ENCODE data around the gene PTPRU.

PTPRU gene

DNA sequence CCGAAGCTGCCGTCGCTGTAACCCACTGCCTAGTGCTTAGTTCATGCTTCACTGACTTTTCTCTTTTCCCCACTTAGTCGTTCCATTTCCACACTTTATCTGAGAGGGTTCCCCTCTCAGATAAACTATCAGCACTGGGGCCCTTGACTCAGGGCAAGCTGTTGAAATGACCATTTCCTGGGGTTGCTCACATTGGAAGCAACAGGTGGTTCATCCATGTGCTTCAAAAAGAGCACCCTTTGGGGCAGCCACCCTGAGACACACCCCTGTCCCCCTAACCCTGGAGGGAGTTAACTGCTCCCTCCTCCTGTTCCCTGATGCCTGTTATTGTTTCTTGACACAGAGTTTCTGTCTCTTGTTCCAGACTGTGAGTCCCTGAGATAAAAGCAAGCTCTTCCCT, 107.2 kb downstream of the PTPRU start:
- no peak for DNase-seq

DNA sequence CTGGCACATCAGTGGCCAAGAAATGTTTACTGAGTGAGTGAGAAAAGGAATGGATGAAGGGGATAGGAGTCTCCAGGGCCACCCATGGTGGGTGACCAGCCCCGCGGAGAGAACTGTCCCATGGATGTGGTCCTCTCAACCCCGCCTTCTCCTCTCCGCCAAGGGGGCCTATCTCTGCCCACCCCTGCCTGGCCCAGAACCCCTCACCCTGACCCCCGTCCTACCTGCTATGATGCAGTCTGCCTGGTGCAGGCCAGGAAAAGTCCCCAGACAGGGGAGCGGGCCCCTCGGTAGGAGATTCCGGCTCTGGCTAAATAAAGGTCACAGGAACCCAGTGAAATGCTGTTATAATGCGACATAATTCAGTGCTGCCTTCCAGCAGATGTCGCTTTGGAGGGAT, 107.6 kb downstream of the PTPRU start:
- no peak for DNase-seq

DNA sequence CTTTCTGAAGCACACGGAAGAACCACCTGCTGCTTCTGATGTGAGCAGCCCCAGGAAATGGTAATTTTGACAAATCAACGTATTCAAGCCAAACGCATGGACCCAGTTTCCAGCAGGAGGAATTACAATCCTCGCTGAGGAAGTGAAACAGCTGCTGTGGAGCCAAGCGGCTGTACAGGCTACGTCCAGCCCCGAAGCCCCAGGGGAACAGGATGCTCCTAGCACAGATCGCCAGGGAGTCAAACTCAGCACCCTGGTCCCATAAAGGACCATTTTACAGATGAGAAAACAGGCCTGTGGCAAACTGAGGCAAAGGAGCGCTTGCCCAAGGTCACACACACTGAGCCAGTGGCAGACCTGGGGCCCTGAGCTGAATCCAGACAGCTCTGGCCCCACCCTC, 108.0 kb downstream of the PTPRU start:
- no peak for DNase-seq

DNA sequence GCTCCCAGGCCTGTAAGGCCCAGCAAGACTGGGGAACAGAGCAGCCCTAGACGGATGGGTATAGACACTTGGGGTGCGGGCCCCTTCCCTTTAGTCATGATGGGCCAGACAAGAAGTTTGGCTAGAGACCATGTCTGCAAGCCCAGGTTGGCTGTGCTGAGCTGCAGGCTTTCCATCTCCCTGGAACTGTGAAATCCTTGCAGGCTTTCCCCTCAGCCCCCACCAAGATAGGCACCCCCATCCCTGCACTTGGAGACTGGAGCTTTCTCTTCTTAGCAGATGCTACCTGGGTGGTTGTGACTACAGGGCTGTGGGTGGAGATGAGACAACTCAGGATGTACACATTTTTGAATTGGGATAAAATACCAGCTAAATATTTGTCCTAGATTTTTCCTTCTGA, 110.3 kb downstream of the PTPRU start:
- DNase-seq = no peak

DNA sequence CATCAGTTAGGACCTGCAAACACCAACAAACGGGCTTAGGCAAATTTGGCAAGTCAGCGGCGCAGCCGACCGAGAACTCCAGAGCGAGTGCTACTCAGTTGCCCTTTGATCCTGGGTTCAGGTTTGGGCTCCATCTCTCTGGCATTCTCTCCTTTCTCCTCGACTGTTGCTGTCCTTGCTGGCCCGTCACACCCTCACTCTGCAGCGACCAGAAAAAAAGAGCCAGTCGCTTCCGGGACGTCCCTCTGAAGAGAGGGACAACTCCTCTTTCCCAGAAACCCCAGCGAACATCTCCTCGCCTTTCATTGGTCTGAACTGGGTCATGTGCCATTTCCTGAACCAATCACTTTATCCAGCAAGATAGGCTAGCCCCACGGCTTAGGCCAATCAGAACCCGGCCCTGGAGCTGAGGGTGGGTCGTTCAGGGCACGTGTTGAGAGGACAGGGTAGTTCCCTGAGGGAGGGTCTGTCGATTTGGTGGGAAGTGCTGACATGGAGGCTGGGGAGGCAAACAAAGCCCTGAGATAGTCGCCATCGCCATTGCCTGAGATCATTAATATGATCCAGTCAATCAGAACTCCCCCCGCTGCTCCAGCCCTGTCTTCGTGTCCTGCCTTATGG, 113.7 kb downstream of the PTPRU start:
- no peak for DNase-seq

DNA sequence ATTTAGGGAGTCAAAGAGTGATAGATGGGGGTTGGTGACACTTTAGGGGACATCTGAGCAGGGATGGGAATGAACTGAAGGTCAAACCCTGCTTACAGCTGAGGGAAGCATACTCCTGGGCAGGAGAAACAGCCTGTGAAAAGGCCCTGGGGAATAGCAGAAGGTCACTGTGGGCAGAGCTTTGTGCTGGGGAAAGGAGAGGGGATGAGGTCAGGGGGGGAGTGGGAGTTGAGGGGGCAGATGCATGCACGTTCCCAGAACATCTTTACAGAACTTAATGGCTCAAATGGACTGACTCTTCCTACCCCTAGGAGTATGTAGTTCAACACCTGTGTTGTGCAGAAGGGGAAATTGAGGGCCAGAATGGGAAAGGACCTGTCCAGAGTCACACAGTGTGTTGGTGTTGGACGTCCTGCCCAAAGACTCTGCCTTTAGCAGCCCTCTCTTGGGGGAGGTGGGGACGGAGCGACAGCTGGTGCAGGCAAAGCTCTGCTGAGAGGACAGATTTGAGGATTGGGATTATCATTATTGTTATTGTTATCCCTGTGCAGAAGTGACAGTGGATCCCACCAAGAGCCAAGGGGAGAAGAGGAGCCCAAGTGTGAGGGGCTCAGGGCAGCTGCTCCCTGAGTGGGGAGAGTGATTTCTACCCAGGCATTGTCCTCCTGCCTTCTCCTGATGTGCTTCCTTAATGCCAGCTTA, 116.5 kb downstream of the PTPRU start:
- no peak for DNase-seq

DNA sequence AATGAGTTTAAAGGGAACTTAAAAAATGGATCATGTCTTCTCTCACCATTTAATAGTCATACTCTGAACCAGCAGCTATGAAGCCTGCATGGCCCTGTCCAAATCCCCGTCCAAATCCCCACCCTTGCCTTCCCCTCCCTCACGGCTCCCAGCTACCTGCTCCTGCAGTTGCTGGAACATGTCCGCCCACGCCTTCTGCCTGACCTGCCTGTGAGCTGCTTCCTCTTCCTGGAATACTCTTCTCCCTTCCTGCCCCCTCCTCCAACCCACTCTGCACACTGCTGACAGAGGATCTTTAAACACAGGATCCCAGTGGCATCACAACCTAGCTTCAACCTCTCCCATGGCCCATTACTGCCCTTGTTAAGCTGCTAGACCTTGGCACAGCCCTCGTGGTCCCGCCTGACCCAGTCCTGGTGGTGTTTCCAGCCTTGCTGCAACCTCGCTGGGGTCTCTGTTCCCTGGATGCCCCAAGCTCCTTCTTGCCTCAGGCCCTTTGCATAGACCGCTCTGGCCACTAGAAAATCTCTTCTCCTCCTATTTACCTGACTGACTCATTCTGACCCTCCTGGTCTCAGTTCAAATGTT, 118.3 kb downstream of the PTPRU start:
- no peak for DNase-seq

DNA sequence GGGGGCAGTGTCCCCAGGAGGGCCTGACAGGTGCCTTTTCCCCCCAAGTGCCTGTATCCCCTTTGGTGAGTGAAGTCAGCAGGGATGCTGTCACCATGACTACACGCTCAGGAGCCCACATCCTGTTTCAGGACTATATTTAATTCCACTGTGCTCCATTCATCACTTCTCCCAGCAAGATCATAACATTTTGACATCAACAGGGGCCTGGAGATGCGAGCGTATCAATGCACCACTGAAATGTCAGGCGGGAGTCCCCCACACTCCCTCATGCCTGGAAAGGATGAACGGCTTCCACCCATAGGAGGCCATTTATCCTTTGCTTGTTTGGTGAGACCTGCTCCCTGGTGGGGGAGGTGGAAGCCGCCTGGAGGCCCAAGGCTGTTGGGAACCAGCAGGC, 119.1 kb downstream of the PTPRU start:
- DNase-seq = no peak

DNA sequence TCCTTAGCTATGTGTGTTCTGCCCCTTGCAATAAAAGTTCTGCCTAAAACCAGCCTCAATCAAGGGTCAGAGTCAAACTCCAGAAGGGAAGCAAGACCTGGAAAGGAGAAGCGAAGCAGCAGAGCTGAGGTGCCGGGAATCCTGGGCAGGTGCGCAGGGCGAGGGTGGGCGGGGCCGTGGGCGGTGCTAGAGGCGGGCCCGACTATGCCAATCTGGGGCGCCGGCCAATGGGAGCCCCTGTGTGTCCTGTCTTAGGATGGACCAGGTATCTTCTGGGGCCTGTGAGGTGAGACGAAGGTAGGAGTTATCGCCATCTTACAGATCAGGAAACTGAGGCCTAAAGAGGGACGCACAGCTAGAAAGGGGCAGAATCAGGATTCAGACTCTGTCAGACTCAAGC, 120.3 kb downstream of the PTPRU start:
- no peak for DNase-seq

DNA sequence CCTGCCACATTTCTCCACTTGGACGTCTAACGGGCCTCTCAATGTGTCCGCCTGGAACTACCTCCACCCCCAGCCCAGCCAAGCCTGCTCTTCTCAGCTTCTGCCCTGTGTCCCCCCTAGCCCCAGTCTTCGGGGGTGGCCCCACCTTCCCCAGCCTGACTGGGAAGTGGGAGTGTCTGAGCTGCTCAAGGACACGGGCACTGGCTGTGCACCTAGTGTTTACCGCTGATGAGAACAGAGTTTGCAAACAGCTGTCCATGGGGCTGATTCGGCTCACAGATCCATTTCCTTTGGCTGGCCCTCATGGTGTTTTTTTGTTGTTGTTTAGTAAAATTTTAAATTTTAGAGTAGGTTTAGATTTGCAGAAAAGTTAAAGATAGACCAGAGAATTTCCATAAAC, 121.1 kb downstream of the PTPRU start:
- no peak for DNase-seq

DNA sequence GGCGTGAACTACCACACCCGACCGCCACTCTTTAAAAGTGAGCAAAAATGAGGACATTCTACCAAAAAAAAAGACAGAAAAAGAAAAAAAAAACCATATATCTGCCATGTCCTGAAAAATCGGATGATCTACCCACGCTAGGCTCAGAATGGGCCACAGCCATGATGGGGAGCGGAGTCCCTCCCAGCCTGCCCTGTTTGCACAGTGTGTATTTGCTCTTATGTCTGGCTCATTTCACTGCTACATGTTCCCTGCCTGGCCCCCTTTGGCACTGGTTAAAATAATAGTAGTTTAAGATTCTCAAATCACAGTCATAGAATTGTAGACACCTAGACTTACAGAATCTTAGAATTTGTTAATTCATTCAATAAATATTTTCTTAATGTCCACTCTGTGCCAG, 121.9 kb downstream of the PTPRU start:
- DNase-seq = no peak

DNA sequence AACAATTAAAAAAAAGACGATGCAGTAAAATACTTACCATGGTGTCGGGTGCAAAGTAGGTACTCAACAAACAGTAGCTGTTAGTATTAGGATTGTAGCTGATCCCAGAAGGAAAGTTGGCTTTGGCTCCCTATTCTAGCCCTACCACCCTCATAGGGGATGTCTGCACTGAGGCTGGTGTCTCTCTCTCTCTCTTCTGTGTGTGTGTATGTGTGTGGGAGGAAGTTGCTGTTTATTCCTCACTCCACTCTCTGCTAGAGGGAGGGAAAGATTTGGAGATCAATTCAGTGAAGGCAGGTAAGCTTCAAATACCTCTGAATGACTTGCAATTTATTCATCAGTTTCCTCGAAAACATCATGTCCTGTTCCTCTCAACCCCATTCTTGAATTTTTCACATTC, 124.4 kb downstream of the PTPRU start:
- no peak for DNase-seq

DNA sequence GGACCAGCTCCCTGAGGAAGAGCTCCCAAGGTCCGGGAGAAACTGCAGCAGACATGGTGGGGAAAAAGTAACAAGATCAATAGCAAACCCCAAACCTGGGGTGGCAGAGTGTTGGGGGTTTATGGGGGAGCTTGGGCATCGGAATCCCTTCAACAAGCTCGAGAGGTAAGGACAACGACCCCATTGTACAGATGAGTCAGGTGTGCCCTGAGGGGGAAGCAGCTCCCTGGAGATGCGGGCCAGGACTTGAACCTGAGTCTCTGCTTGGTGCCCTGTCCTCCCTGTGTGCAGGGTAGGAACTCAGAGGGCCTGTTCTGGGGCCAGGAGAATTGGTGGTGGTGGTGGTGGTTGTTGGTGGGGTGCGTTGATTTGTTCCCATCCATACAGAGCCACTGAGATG, 125.4 kb downstream of the PTPRU start:
- no peak for DNase-seq

DNA sequence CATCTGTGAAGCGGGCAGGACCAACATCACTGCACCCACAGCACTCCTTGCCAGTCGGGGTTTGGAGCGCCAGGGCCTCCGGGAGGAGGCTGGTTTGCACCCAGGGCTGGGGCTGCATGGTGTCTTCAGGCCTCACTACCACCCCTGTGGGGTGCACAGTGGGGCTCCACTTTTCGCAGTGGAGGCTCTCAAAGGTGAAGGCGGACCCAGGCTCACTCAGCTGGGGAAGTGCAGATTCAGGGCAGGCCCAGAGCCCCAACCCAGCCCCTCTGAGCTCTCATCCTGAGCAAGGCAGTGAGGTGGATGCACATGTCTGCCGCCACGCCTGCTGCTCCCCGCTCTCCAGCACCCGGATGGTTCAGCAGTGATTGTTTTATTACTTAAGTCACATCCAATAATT, 125.8 kb downstream of the PTPRU start:
- DNase-seq = no peak

DNA sequence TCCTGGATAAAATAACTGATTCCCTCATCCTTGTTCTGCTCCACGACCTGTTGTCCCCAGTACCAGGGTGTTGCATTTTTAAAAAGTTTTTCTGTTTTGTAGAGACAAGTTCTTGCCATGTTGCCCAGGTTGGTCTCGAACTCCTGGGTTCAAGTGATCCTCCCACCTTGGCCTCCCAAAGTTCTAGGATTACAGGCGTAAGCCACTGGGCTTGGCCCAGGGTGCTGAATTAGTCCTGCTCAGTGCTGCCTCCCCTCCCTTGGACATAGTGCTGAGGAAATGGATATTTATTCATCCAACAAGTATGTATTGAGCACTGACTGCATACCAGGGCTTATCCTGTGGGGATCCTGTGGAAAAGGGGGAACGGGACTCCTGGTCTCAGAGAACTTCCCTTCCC, 126.4 kb downstream of the PTPRU start:
- DNase-seq = no peak

DNA sequence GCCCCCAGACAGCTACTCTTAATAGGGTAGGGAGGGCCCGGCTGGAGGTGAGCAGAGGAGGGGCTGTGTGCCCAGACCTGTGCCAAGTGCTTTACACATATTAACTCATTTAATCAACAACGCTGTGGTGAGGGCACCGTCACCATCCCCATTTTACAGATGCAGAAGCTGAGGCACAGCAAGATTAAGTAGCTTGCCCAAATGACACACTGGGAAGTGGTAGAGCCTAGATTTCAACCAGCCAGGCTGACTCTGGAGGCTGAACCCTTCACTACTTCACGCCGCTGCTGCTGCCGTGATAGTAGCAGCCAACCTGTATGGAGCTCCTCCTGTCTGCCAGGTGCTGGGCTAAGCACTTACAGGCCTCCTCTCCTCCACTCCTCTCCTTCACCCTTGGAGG, 127.2 kb downstream of the PTPRU start:
- no peak for DNase-seq

DNA sequence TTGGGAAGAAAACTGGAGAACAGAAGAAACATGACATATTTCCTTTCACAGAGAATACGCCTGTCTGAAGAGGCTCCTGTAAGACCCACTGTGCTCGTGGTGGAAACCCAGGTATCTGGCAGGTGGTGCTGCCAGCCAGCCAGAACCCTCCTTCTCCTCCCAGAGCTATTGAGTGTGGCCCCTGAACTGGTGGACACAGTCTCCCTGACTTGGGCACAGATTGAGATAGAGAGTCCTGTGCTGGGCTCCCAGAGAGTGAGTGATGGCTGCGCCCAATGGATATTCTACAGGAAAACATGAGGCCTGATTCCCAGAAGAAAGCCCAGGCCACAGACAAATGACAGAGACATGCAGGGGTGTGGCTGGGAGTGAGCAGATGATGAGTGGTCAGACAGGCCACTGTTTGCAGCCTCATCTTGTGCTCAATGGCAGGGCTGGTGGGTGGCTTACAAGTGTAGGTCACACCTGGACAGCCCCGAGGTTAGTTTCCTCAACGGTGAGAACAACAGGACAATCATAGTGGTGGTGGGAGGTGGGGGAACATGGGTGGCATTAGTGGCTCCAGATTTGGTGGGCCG, 127.9 kb downstream of the PTPRU start:
- DNase-seq = no peak

DNA sequence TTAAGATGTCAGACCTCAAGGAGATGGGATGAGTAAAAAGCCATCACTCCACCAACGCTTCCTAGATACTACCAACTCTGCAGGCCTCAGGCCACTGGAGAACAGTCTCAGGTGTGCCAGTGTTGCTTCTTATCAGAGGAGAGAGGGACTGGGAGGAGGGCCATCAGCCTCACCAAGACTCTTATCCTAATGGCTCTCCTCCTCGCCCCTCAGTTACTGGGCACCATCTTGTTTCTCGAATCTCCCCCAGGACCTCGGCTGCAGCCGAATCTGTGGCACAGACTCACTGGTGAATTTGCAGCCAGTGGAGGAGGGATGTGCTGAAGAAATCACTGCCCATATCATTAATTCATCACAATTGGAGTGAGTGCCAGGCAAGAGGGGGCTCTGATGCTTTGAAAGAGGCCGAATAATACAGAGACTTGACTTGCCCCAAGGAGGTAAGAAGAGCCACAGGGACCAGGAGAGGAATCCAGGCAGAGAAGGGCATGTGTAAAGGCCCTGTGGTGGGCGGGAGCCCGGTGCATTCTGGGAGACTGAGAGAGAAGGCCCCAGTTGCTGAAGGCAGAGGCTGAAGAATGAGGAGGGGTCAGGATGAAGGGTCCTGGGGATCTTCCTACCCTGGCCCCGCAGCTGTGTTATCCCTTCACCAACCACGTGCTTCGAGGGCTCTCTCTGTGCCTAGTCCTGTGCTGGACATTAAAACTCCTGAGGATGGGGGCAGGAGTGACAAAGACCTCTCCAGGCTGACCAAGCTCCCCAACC, 129.8 kb downstream of the PTPRU start:
- DNase-seq = no peak

DNA sequence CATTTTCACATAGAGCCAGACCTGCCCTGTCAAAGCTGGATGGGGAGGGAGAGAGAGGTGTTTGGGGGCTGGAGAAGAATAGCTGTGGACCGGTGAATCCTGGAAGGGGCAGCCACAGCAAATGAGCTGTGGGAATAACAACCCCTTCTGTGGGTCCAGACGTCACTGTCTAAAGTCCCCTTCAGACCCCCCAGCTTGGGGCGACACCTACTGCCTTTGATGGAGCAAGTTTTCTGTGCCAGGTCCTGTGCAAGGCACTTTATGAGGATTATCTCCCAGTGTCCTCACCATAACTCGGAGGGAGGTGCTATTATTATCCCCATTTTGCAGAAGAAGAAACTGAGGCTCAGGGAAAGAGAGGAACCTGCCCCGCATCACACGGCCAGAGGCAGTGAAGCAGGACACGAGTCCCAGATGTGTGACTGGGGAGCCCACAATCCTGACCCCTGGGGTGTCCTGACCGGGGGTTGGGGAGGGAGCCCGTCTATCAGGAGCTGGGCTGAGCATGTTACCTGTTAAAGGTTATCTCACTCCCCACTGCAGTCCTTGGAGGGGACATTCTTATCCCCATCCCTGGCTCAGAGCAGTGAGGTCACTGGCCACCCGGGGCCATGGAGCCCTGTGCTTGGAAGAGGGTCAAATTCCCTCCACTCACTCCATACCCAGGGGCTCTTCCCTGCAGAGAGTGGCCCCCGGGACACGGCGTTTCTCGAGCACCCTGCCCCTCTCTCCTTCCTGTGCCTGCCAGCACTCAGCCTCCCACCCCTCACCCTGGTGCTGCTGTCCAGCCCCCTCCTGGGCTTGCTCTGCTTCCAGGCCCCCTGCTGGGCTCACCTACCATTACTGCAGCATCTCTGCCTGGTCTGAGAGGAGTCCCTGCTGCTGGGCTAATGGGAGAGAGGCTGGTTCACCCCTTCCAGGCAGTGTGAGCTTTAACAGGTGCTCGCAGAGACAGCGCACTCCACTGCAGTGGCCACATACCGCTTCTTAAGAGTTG, 132.9 kb downstream of the PTPRU start:
- DNase-seq = no peak

DNA sequence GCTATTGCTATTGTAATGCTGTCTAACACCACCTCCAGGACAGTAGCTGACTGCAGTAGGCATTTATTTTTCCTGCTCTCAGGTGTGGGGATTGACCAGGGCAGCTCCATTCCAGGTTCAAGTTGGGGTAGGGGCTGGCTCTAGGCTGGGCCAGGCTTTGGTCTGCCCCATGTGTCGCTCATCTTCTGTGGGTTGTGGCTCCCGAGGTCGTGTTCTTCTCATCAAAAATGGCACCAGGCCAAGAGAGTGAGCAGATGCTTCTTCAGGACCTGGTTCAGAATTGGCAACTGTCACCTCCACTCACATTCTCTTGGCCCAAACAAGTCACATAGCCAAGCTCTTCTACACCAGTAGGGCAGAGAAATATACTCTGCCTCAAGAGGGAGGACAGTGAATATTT, 133.7 kb downstream of the PTPRU start:
- DNase-seq = no peak

DNA sequence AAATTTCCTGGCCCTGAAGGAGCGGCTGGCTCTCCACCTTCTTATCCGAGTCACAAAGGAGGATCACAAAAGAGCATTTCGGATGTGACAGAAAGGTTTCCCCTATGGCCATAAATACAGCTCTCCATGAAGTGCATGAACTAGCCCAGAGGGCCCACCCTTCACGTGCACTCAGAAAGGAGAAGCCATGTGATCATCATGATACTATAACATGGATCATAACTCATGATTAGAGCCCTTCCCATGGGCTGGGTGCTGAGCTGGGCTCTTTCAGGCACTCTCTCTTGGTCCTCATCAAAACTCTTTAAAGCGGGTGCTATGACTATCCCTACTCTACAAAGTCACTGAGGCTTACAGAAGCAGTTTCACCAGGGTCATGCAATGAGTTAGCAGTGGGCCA, 135.0 kb downstream of the PTPRU start:
- no peak for DNase-seq

DNA sequence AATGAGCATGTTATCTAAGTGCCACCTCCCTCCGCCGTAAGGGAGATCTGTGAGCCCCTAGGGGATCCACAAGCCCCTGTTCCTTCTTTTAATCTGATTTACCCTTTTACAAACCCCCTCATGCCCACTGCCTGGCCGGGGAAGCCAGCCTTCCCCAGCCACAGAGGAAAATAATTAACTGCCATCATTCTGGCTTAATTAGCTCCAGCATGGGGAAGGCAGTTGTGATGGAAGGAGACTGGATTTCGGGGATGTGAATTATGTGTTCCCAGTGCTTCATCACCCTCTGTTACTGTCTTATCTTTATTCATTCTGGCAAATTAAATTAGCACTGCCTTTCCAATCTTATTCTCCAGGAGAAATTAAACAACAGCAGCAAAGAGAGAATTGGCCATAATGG, 135.8 kb downstream of the PTPRU start:
- no peak for DNase-seq

Data from hematopoietic multipotent progenitor cell treated with erythropoietin and hydrocortisone succinate and interleukin-3 and kit ligand, for 6 days (in vitro differentiated cells).